B cell (primary cell): ENCODE results near the gene PCDH9.

Experiments used
- CTCF ChIP-seq: fragments of 200-600 bp; IDR thresholded peaks from one replicate; pipeline ENCODE4 v1.8.0; 2022; ENCODE audit warnings: antibody characterized with exemption, mild to moderate bottlenecking
- EZH2 ChIP-seq: IDR thresholded peaks from 2 replicates; pipeline ENCODE4 v1.6.1; 2012; ENCODE audit warnings: borderline replicate concordance, low read depth, mild to moderate bottlenecking, moderate library complexity, low read length; ENCODE audit not compliant: insufficient read depth, poor library complexity, severe bottlenecking

- no peak for TF ChIP-seq CTCF
- TF ChIP-seq EZH2 = no peak
Observed at GRCh38 chr13:66849706-66850105, 380.4 kb downstream of the PCDH9 start.
